ENCODE data around the gene PRR12. TPM values are rescaled to one million over a fixed set of nuclear protein-coding genes. Genes with fewer than 3 reads are reported as not detected.

Gene PRR12
- total and polyA plus RNA-seq, 2 donors (not counting 3 experiments of a cell fraction or from before 2014, with no cell fraction given): 1.9 to 37.0 TPM

- dilution Hi-C loops (cut with MboI; ENCODE audit: extremely low pct_ligation_motif_present, low sequenced_read_pairs): no loop called here
These were observed 22.4 kb downstream of the PRR12 start for GRCh38 chr19:49613374-49613773.

DNA sequence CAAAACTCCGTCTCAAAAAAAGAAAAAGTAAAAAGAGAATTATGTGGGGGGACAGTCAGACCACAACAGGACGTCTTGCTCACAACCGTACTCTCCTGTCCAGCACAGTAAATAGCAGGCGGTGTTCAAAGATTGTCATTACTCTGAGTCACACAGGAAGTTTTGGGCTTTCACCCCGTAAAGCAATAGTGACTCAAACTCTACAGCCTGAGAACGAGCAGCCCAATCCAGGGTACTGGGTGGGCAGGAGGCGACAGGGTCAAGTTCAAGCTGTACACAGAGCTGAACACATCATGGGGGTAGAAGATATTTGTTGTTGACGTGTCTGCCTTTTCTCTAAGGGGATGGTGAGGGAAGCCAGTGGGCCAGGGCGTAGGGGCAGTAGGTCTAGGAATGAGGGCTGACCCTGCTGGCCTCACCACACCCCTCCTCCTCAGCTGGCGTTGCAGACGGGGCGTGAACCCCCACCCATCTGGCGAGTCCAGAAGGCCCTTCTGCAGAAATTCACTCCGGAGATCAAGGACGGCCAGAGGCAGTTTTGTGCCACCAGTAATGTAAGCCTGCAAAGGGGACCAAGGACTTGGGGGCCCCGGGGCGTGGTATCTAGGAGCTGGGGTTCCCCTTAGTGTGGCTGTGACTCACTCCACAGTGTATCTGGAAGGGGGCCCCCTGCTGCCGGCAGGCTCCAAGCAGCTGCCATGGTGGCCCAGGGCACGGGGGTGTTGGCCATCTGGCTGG, 23.3 kb downstream of the PRR12 start:
- Histone ChIP-seq H3K9ac (replicated peaks; ENCODE audit: extremely low read depth, insufficient read depth, low read length) (peak overlapping the region; percentile 3), H3K4me2 (ENCODE audit: insufficient read depth, low read length) (peak overlapping the region; percentile 3), H3K9me1 (replicated peaks; ENCODE audit: control insufficient read depth, extremely low read depth, insufficient read depth, low read length) (no peaks in the 10 kb centered on the region), H3K36me3 (ENCODE audit: control insufficient read depth in 2 of 2, extremely low read depth in 1 of 2, insufficient read depth in 2 of 2, low read length in 2 of 2) (peaks cover 0 to 21% of the 10 kb centered on the region in 2 experiments), H3K4me1 (ENCODE audit: control insufficient read depth, extremely low read depth, insufficient read depth, low read length) (peaks cover 23% of the 10 kb centered on the region), H3K9me3 (replicated peaks; ENCODE audit: control insufficient read depth, insufficient read depth, low read length) (no peaks in the 10 kb centered on the region), H3K27me3 (ENCODE audit: control insufficient read depth in 2 of 2, insufficient read depth in 2 of 2, low read length in 2 of 2) (no peaks in the 10 kb centered on the region), H2AFZ (ENCODE audit: low read depth, low read length) (no peak overlapping the region), H4K20me1 (replicated peaks; ENCODE audit: control insufficient read depth, extremely low read depth, insufficient read depth, low read length) (no peaks in the 10 kb centered on the region), H3K27ac (ENCODE audit: insufficient read depth, low read depth, low read length) (peak overlapping the region; percentile 71), H3K4me3 (replicated peaks in 1 of 3; ENCODE audit: insufficient read depth in 1 of 3, low read depth in 1 of 3, low read length in 3 of 3) (no peak overlapping the region), H3K79me2 (ENCODE audit: control insufficient read depth, insufficient read depth, low read length) (peaks cover 31% of the 10 kb centered on the region)
- ChIA-PET CTCF (interaction anchor here (0.9 to 1.3 kb wide), 2 partner anchors 26 to 34 kb away, joined by 3 to 4 read pairs; partner anchors contain the start of genes NOSIP and RRAS), POLR2A (no interaction called here)
- FAIRE-seq (peak; percentile 99), DNase-seq (ENCODE audit: low read depth, low spot score) (peak; percentile 94)
- dilution Hi-C loops (cut with MboI; ENCODE audit: extremely low pct_ligation_motif_present, low sequenced_read_pairs) (no loop called here), intact Hi-C loops (cut with micrococcal nuclease) (loop anchor here (1.0 to 2.0 kb wide), 2 partner anchors 21 to 63 kb away; partner anchors contain the start of gene PRMT1)
- no peak for TF ChIP-seq GATA2 (IDR thresholded peaks at IDR 0.05; ENCODE audit: insufficient read depth, insufficient read length, low read depth, low read length)
- peak; percentile 81 for TF ChIP-seq JUN (IDR thresholded peaks at IDR 0.05; ENCODE audit: borderline replicate concordance, insufficient read depth, insufficient read length, low read depth)
- TF ChIP-seq POLR2A (IDR thresholded peaks at IDR 0.05; ENCODE audit: low read depth, low read length): no peak
- TF ChIP-seq FOS (IDR thresholded peaks at IDR 0.05; ENCODE audit: borderline replicate concordance, insufficient read depth, low read length): peak; percentile 95
- TF ChIP-seq, protein P1, sequence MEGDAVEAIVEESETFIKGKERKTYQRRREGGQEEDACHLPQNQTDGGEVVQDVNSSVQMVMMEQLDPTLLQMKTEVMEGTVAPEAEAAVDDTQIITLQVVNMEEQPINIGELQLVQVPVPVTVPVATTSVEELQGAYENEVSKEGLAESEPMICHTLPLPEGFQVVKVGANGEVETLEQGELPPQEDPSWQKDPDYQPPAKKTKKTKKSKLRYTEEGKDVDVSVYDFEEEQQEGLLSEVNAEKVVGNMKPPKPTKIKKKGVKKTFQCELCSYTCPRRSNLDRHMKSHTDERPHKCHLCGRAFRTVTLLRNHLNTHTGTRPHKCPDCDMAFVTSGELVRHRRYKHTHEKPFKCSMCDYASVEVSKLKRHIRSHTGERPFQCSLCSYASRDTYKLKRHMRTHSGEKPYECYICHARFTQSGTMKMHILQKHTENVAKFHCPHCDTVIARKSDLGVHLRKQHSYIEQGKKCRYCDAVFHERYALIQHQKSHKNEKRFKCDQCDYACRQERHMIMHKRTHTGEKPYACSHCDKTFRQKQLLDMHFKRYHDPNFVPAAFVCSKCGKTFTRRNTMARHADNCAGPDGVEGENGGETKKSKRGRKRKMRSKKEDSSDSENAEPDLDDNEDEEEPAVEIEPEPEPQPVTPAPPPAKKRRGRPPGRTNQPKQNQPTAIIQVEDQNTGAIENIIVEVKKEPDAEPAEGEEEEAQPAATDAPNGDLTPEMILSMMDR (IDR thresholded peaks at IDR 0.05; ENCODE audit: extremely low read depth in 1 of 2, insufficient read depth in 1 of 2, low read depth in 1 of 2, low read length in 2 of 2): peak in 1 of 2 donors; percentile 13
- peak; percentile 76 for TF ChIP-seq POLR2AphosphoS5 (IDR thresholded peaks at IDR 0.05; ENCODE audit: insufficient read depth, low read depth, low read length)
- no TSS peak for BruUV-seq (replicated peaks)

More at GRCh38 chr19:49613374-49613773, 22.4 kb downstream of the PRR12 start:
- H3K4me1 ChIP-seq (ENCODE audit: control insufficient read depth, extremely low read depth, insufficient read depth, low read length): peaks cover 23% of the 10 kb centered on the region
- H2AFZ ChIP-seq (ENCODE audit: low read depth, low read length): no peak overlapping the region
- intact Hi-C loops (cut with micrococcal nuclease): loop anchor here (1.0 kb wide), 1 partner anchor 27 kb away; the partner anchor contains the start of gene RRAS
- DNase-seq (ENCODE audit: low read depth, low spot score): peak; percentile 53
- TSS peak; percentile 29 for BruUV-seq (replicated peaks)
- TF ChIP-seq JUN (IDR thresholded peaks at IDR 0.05; ENCODE audit: borderline replicate concordance, insufficient read depth, insufficient read length, low read depth) (peak; percentile 44), FOS (IDR thresholded peaks at IDR 0.05; ENCODE audit: borderline replicate concordance, insufficient read depth, low read length) (no peak)
- TF ChIP-seq, protein P2, sequence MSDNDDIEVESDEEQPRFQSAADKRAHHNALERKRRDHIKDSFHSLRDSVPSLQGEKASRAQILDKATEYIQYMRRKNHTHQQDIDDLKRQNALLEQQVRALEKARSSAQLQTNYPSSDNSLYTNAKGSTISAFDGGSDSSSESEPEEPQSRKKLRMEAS (IDR thresholded peaks at IDR 0.05; ENCODE audit: insufficient read depth, insufficient read length): peak; percentile 38
- peaks cover 0 to 20% of the 10 kb centered on the region in 2 experiments for H3K36me3 ChIP-seq (ENCODE audit: control insufficient read depth in 2 of 2, extremely low read depth in 1 of 2, insufficient read depth in 2 of 2, low read length in 2 of 2)
- ChIA-PET CTCF (no interaction called here), POLR2A (interaction anchor here (0.7 kb wide), 1 partner anchor 58 kb away, joined by 6 read pairs; no protein-coding TSS in a partner anchor)
- H3K9me3 ChIP-seq (replicated peaks; ENCODE audit: control insufficient read depth, insufficient read depth, low read length): no peaks in the 10 kb centered on the region
- FAIRE-seq: peak; percentile 69
- H3K27ac ChIP-seq (ENCODE audit: insufficient read depth, low read depth, low read length): peak overlapping the region; percentile 71
- no peaks in the 10 kb centered on the region for H3K27me3 ChIP-seq (ENCODE audit: control insufficient read depth in 2 of 2, insufficient read depth in 2 of 2, low read length in 2 of 2)
- no peaks in the 10 kb centered on the region for H3K9me1 ChIP-seq (replicated peaks; ENCODE audit: control insufficient read depth, extremely low read depth, insufficient read depth, low read length)
- H3K79me2 ChIP-seq (ENCODE audit: control insufficient read depth, insufficient read depth, low read length): peaks cover 37% of the 10 kb centered on the region
- no peak overlapping the region for H3K4me3 ChIP-seq (replicated peaks in 1 of 3; ENCODE audit: insufficient read depth in 1 of 3, low read depth in 1 of 3, low read length in 3 of 3)
- H3K9ac ChIP-seq (replicated peaks; ENCODE audit: extremely low read depth, insufficient read depth, low read length): peak overlapping the region; percentile 16
- no peaks in the 10 kb centered on the region for H4K20me1 ChIP-seq (replicated peaks; ENCODE audit: control insufficient read depth, extremely low read depth, insufficient read depth, low read length)
- peak overlapping the region; percentile 53 for H3K4me2 ChIP-seq (ENCODE audit: insufficient read depth, low read length)
